OCI-LY7 (cell line): ENCODE measurements around the gene STXBP6. TPM values are rescaled to one million over a fixed set of nuclear protein-coding genes. Genes with fewer than 3 reads are reported as not detected.

ENCODE experiments used
- BruUV-seq: library from RNA; stranded (reverse); fragments of 400-500 nt; replicated peaks from 2 replicates; lab custom pipeline; 2021; lab: Mats Ljungman, UMichigan
- CTCF ChIA-PET: fragments of 300-600 bp; sonication (Branson Sonifier 250); formaldehyde crosslinking; loops from one replicate; lab custom pipeline; 2022; ENCODE audit warnings: antibody characterized with exemption; ENCODE audit not compliant: unreplicated experiment; lab: Charles Lee
- POLR2A ChIA-PET: fragments of 300-600 bp; sonication (Branson Sonifier 250); formaldehyde crosslinking; loops from one replicate; lab custom pipeline; 2022; ENCODE audit warnings: antibody characterized with exemption; lab: Charles Lee
- DNase-seq: peaks from one replicate; pipeline ENCODE4 v3.0.0-alpha.2; 2015; ENCODE audit warnings: low spot score
- H2AFZ ChIP-seq: fragments of 200-600 bp; sonication (generic), shearing (Covaris generic); 2 replicates; pipeline ENCODE4 v1.6.1; 2014; ENCODE audit warnings: mild to moderate bottlenecking, antibody characterized with exemption, low read length, moderate library complexity
- H3K27ac ChIP-seq: fragments of 200-600 bp; sonication (generic); 2 replicates; pipeline ENCODE4 v1.5.1; 2014; ENCODE audit warnings: mixed run types, low read depth, mild to moderate bottlenecking, moderate library complexity, low read length, inconsistent platforms; ENCODE audit not compliant: poor library complexity, severe bottlenecking
- H3K36me3 ChIP-seq: fragments of 200-600 bp; sonication (generic); 2 replicates; pipeline ENCODE4 v1.6.1; 2014; ENCODE audit warnings: mild to moderate bottlenecking, antibody characterized with exemption, low read length, moderate library complexity, mixed read lengths; ENCODE audit not compliant: insufficient read depth
- H3K4me1 ChIP-seq: fragments of 200-600 bp; sonication (generic); 2 replicates; pipeline ENCODE4 v1.5.1; 2014; ENCODE audit warnings: mild to moderate bottlenecking, low read length; ENCODE audit not compliant: insufficient read depth, poor library complexity, severe bottlenecking
- H3K4me2 ChIP-seq: fragments of 200-600 bp; sonication (generic); 2 replicates; pipeline ENCODE4 v1.6.1; 2014; ENCODE audit warnings: mild to moderate bottlenecking, low read length
- H3K4me3 ChIP-seq: fragments of 200-600 bp; sonication (generic); 2 replicates; pipeline ENCODE4 v1.5.1; 2014; ENCODE audit warnings: mild to moderate bottlenecking, low read depth, low read length; ENCODE audit not compliant: poor library complexity, severe bottlenecking
- H3K79me2 ChIP-seq: fragments of 200-600 bp; sonication (generic); 2 replicates; pipeline ENCODE4 v1.6.1; 2016; ENCODE audit warnings: low read depth, mild to moderate bottlenecking, low read length, moderate library complexity, mixed read lengths; ENCODE audit not compliant: insufficient read depth
- H3K9me2 ChIP-seq: fragments of 200-600 bp; sonication (generic); 2 replicates; pipeline ENCODE4 v1.6.1; 2016; ENCODE audit warnings: mild to moderate bottlenecking, low read length, mixed read lengths; ENCODE audit not compliant: insufficient read depth
- H3K9me3 ChIP-seq: fragments of 200-600 bp; sonication (generic); 2 replicates; pipeline ENCODE4 v1.6.1; 2014; ENCODE audit warnings: mild to moderate bottlenecking, mixed run types, low read length, mixed read lengths
- H4K20me1 ChIP-seq: fragments of 200-600 bp; sonication (generic); 2 replicates; pipeline ENCODE4 v1.6.1; 2014; ENCODE audit warnings: mild to moderate bottlenecking, antibody characterized with exemption, low read length, moderate library complexity, mixed read lengths; ENCODE audit not compliant: insufficient read depth
- CTCF ChIP-seq: fragments of 200-600 bp; sonication (generic); conservative IDR thresholded peaks from 2 replicates; pipeline ENCODE4 v1.5.1; 2014; ENCODE audit warnings: mild to moderate bottlenecking, antibody characterized with exemption, low read length, moderate library complexity, mixed read lengths
- EZH2phosphoT487 ChIP-seq: fragments of 200-600 bp; sonication (generic); IDR thresholded peaks from 2 replicates; pipeline ENCODE4 v1.6.1; 2018; ENCODE audit warnings: low read depth, borderline replicate concordance, mild to moderate bottlenecking, mixed run types, antibody characterized with exemption, low read length, moderate library complexity, mixed read lengths
- intact Hi-C: fragments of 100-400 bp; cut with micrococcal nuclease; formaldehyde crosslinking; loops from one replicate; pipeline ENCODE4 v1.10.0; 2022; ENCODE audit not compliant: unreplicated experiment
- total RNA-seq, 2 experiments: library from RNA; depleted of rRNA in 1 of 2; stranded (reverse); fragments of >200 nt in 1 of 2; shearing (Covaris generic) in 1 of 2; gene quantifications; 2 replicates each; pipeline ENCODE4 v1.2.3, GENCODE V29; 2014 to 2022

The STXBP6 gene
- total RNA-seq, 2 experiments from 2014 or later = 0.48 TPM; not detected in 1

- Histone ChIP-seq H2AFZ (no peak overlapping the region), H3K27ac (no peak overlapping the region), H3K9me2 (no peaks in the 10 kb centered on the region), H3K4me1 (no peaks in the 10 kb centered on the region), H3K9me3 (no peaks in the 10 kb centered on the region), H3K4me3 (no peak overlapping the region), H4K20me1 (no peaks in the 10 kb centered on the region), H3K4me2 (no peak overlapping the region), H3K36me3 (no peaks in the 10 kb centered on the region), H3K79me2 (no peaks in the 10 kb centered on the region)
- intact Hi-C loops = no loop called here
- no TSS peak for BruUV-seq
- no peak for TF ChIP-seq EZH2phosphoT487
- no peak for TF ChIP-seq CTCF
- ChIA-PET POLR2A (interaction anchor here (0.5 kb wide), 1 partner anchor 1932 kb away, joined by 3 read pairs; no protein-coding TSS in a partner anchor), CTCF (no interaction called here)
- DNase-seq = no peak
These were observed 232.5 kb downstream of the STXBP6 start for GRCh38 chr14:24817212-24818057.

- intact Hi-C loops = no loop called here
- Histone ChIP-seq H3K4me2 (no peak overlapping the region), H3K4me1 (no peaks in the 10 kb centered on the region), H3K4me3 (no peak overlapping the region), H3K79me2 (no peaks in the 10 kb centered on the region), H2AFZ (no peak overlapping the region), H3K9me3 (no peaks in the 10 kb centered on the region), H3K27ac (no peak overlapping the region), H3K36me3 (no peaks in the 10 kb centered on the region), H3K9me2 (no peaks in the 10 kb centered on the region), H4K20me1 (no peaks in the 10 kb centered on the region)
- DNase-seq = no peak
- ChIA-PET CTCF (no interaction called here), POLR2A (no interaction called here)
- no TSS peak for BruUV-seq
- TF ChIP-seq CTCF (no peak), EZH2phosphoT487 (no peak)
These were observed 233.1 kb downstream of the STXBP6 start for GRCh38 chr14:24816929-24817211.
